T follicular helper cell (primary cell): Measurements from ENCODE around the gene TM7SF3.

Source experiments
- DNase-seq: peaks from one replicate; pipeline ENCODE4 v3.0.0-alpha.2; 2020; ENCODE audit warnings: low read depth

The TM7SF3 gene

GRCh38 chr12:26929590-26929989 is 84.6 kb downstream of the TM7SF3 start:
- DNase-seq, result no peak

GRCh38 chr12:26928661-26929060 is 85.5 kb downstream of the TM7SF3 start:
- DNase-seq, result no peak
